GM18861 (cell line): ENCODE data around the gene PGLYRP3.
A peak's percentile ranks its signal among the peaks of the same experiment; 100 is the strongest.

ENCODE experiments used
- ATAC-seq: cut with Tn5 transposase; IDR thresholded peaks from one replicate; pipeline ENCODE4 v1.9.1; 2021; ENCODE audit not compliant: unreplicated experiment

Gene PGLYRP3

GRCh38 chr1:153261281-153262069, 51.3 kb downstream of the PGLYRP3 start:
- ATAC-seq = no peak

- ATAC-seq = no peak
Measured at GRCh38 chr1:153260585-153261280, 52.0 kb downstream of the PGLYRP3 start.

GRCh38 chr1:153259387-153259786, 53.4 kb downstream of the PGLYRP3 start, which contains the start of gene LORICRIN:
Gene LORICRIN, plus strand, starts transcription at chr1:153259687. Its CDS starts 1,263 bp downstream, at chr1:153260950.
- no peak for ATAC-seq

GRCh38 chr1:153253693-153254092, 59.1 kb downstream of the PGLYRP3 start:
- ATAC-seq = peak; percentile 64

- ATAC-seq = no peak
Measured at GRCh38 chr1:153253076-153253475, 59.7 kb downstream of the PGLYRP3 start.

- no peak for ATAC-seq
Measured at GRCh38 chr1:153251988-153252387, 60.8 kb downstream of the PGLYRP3 start.

- no peak for ATAC-seq
Measured at GRCh38 chr1:153251562-153251961, 61.2 kb downstream of the PGLYRP3 start.

GRCh38 chr1:153251087-153251486, 61.7 kb downstream of the PGLYRP3 start:
- no peak for ATAC-seq

- ATAC-seq = no peak
Measured at GRCh38 chr1:153250166-153250565, 62.6 kb downstream of the PGLYRP3 start.

GRCh38 chr1:153248176-153248879, 64.4 kb downstream of the PGLYRP3 start:
- no peak for ATAC-seq
